Gastroesophageal sphincter (tissue), 4 donors: ENCODE data around the gene SHCBP1L. TPM values are rescaled to one million over a fixed set of nuclear protein-coding genes. Genes with fewer than 3 reads are reported as not detected.
"Not testable (repeated sequence)": the region's sequence is repeated elsewhere in the genome, so short reads cannot be mapped to it uniquely, and the experiment has no call there.

ENCODE experiments used
- ATAC-seq: fragments of 150-250 bp; one replicate; pipeline ENCODE4 v1.9.1; 2016; ENCODE audit warnings: mild to moderate bottlenecking, moderate library complexity
- H3K27ac ChIP-seq, 4 donors: fragments of 200-600 bp; sonication (generic) in 3 of 4; 1 replicate in 3 of 4; 2 replicates in 1 of 4; pipeline ENCODE4 v1.5.1; 2016 to 2019
- H3K27me3 ChIP-seq: fragments of 200-600 bp; sonication (generic); one replicate; pipeline ENCODE4 v1.5.1; 2019
- H3K36me3 ChIP-seq, 2 donors: fragments of 200-600 bp; sonication (generic); one replicate each; pipeline ENCODE4 v1.5.1; 2019; ENCODE audit warnings: control low read depth in 1 of 2
- H3K4me1 ChIP-seq, 3 donors: fragments of 200-600 bp; sonication (generic); 1 replicate in 2 of 3; 2 replicates in 1 of 3; pipeline ENCODE4 v1.5.1; 2016 to 2019; ENCODE audit warnings: control low read depth in 2 of 3
- H3K4me3 ChIP-seq, 2 donors: fragments of 200-600 bp; sonication (generic); one replicate each; pipeline ENCODE4 v1.5.1; 2019; ENCODE audit warnings: mild to moderate bottlenecking in 1 of 2, moderate library complexity in 1 of 2
- H3K9me3 ChIP-seq, 3 donors: fragments of 200-600 bp; sonication (generic); one replicate each; pipeline ENCODE4 v1.5.1; 2017 to 2019; ENCODE audit warnings: control low read depth in 2 of 3
- CTCF ChIP-seq, 4 experiments: fragments of 200-600 bp in 2 of 4; fragments of 450-650 bp in 2 of 4; sonication (generic) in 1 of 4; IDR thresholded peaks; one replicate each; pipeline ENCODE4 v1.5.1; 2017 to 2019; ENCODE audit warnings: antibody characterized with exemption in 4 of 4, mild to moderate bottlenecking in 2 of 4, moderate library complexity in 2 of 4
- EP300 ChIP-seq: sonication (generic); formaldehyde crosslinking; IDR thresholded peaks from one replicate; pipeline ENCODE4 v1.6.1; 2017; ENCODE audit warnings: antibody characterized with exemption, mild to moderate bottlenecking
- POLR2A ChIP-seq, 2 donors: fragments of 450-650 bp; IDR thresholded peaks; one replicate each; pipeline ENCODE4 v1.6.1; 2017; ENCODE audit warnings: antibody characterized with exemption in 2 of 2, mild to moderate bottlenecking in 2 of 2, moderate library complexity in 1 of 2
- POLR2AphosphoS5 ChIP-seq: sonication (generic); formaldehyde crosslinking; IDR thresholded peaks from one replicate; pipeline ENCODE4 v1.6.1; 2017; ENCODE audit warnings: antibody characterized with exemption
- WGBS, 2 donors: methylation state at CpG; one replicate each; pipeline ENCODE4 v1.1.5; 2018; ENCODE audit warnings: low coverage in 1 of 2; 5-methylcytosine and 5-hydroxymethylcytosine counted together
- total RNA-seq, 4 donors: library from RNA; depleted of rRNA; stranded (reverse); fragments of >200 nt; gene quantifications; one replicate each; pipeline ENCODE4 v1.1.0, GENCODE V29; 2016

SHCBP1L gene
- total RNA-seq, 4 donors from 2014 or later, result not detected

GRCh38 chr1:182955596-182956588, 2.9 kb upstream of the SHCBP1L start:
- TF ChIP-seq EP300, result no peak
- no peak overlapping the region for H3K27ac ChIP-seq
- no peak for ATAC-seq
- H3K36me3 ChIP-seq, result no peaks in the 10 kb centered on the region
- WGBS, 2 donors, result no CpG with 5 or more reads among the region's 9 CpGs
- no peak overlapping the region for H3K4me3 ChIP-seq
- H3K9me3 ChIP-seq, result no peaks in the 10 kb centered on the region
- peaks cover 0 to 12% (median 3%) of the 10 kb centered on the region in 3 donors for H3K4me1 ChIP-seq
- H3K27me3 ChIP-seq, result peaks cover 14% of the 10 kb centered on the region

- Histone ChIP-seq H3K4me3 (no peak overlapping the region), H3K27me3 (peaks cover 14% of the 10 kb centered on the region), H3K4me1 (peaks cover 0 to 12% (median 3%) of the 10 kb centered on the region in 3 donors), H3K27ac (no peak overlapping the region), H3K9me3 (no peaks in the 10 kb centered on the region), H3K36me3 (no peaks in the 10 kb centered on the region)
- WGBS, 2 donors, result 43 to 51% methylated on average over 3 of the region's 3 CpGs
- no peak for TF ChIP-seq CTCF (IDR thresholded peaks at IDR 0.05)
- TF ChIP-seq EP300, result no peak
- no peak for TF ChIP-seq POLR2AphosphoS5
- no peak for TF ChIP-seq POLR2A (IDR thresholded peaks at IDR 0.05)
- no peak for ATAC-seq
Observed at GRCh38 chr1:182953826-182954225, 860 bp upstream of the SHCBP1L start.

- not testable (repeated sequence) for H3K4me1 ChIP-seq, H3K36me3 ChIP-seq, H3K27me3 ChIP-seq, H3K27ac ChIP-seq, ATAC-seq, H3K4me3 ChIP-seq, H3K9me3 ChIP-seq
- 94 to 100% methylated on average over 3 to 4 of the region's 6 CpGs for WGBS, 2 donors
Observed at GRCh38 chr1:182943336-182943735, 9.6 kb downstream of the SHCBP1L start.

GRCh38 chr1:182942145-182942544, 10.8 kb downstream of the SHCBP1L start:
- WGBS, 2 donors, result 29 to 51% methylated on average over 17 to 18 of the region's 25 CpGs
- not testable (repeated sequence) for H3K4me3 ChIP-seq

GRCh38 chr1:182939413-182939812, 13.6 kb downstream of the SHCBP1L start:
- no peaks in the 10 kb centered on the region for H3K36me3 ChIP-seq
- no peaks in the 10 kb centered on the region for H3K9me3 ChIP-seq
- H3K27me3 ChIP-seq, result peaks cover 5% of the 10 kb centered on the region
- ATAC-seq, result no peak
- WGBS, 2 donors, result 95 to 100% methylated on average over 1 to 2 of the region's 2 CpGs
- no peak overlapping the region for H3K4me3 ChIP-seq
- no peaks in the 10 kb centered on the region for H3K4me1 ChIP-seq
- TF ChIP-seq POLR2AphosphoS5 (no peak), EP300 (no peak), CTCF (IDR thresholded peaks at IDR 0.05) (no peak), POLR2A (IDR thresholded peaks at IDR 0.05) (no peak)
- H3K27ac ChIP-seq, result no peak overlapping the region

More at GRCh38 chr1:182942145-182942544, 10.8 kb downstream of the SHCBP1L start:
- not testable (repeated sequence) for ATAC-seq, H3K27ac ChIP-seq, H3K4me1 ChIP-seq, H3K9me3 ChIP-seq, H3K36me3 ChIP-seq, H3K27me3 ChIP-seq

GRCh38 chr1:182935716-182936115, 17.2 kb downstream of the SHCBP1L start:
- ATAC-seq, result no peak
- TF ChIP-seq EP300, result no peak
- no peak for TF ChIP-seq POLR2A (IDR thresholded peaks at IDR 0.05)
- TF ChIP-seq CTCF (IDR thresholded peaks at IDR 0.05), result no peak
- no peak for TF ChIP-seq POLR2AphosphoS5
- Histone ChIP-seq H3K27ac (no peak overlapping the region), H3K4me3 (no peak overlapping the region), H3K27me3 (no peaks in the 10 kb centered on the region), H3K36me3 (no peaks in the 10 kb centered on the region), H3K9me3 (no peaks in the 10 kb centered on the region), H3K4me1 (no peaks in the 10 kb centered on the region)
